K562 (cell line): ENCODE results near the gene SGMS1. TPM values are rescaled to one million over a fixed set of nuclear protein-coding genes. Genes with fewer than 3 reads are reported as not detected.

Experiments used
- ATAC-seq: fragments of 200-7000 bp; cut with Tn5 transposase; 3 replicates; pipeline ENCODE4 v1.9.1; 2020; ENCODE audit warnings: moderate library complexity
- BruUV-seq: library from RNA; stranded (reverse); fragments of 400-500 nt; replicated peaks from 2 replicates; lab custom pipeline; 2021; lab: Mats Ljungman, UMichigan
- CTCF ChIA-PET: fragments of 300-600 bp; formaldehyde crosslinking; extraction: SDS; loops from one replicate; lab custom pipeline; 2021; ENCODE audit warnings: low intra/inter-chr PET ratio; lab: Yijun Ruan, JAX
- POLR2A ChIA-PET: fragments of 300-600, 350-650 bp; sonication (Branson Sonifier 250); formaldehyde crosslinking; extraction: SDS; loops from one replicate; lab custom pipeline; 2021; ENCODE audit warnings: antibody characterized with exemption, inconsistent platforms; lab: Yijun Ruan, JAX
- DNase-seq, 4 experiments: peaks; one replicate each; pipeline versions ENCODE4 v3.0.0 to v3.0.0-alpha.2; 2011 to 2018; ENCODE audit warnings: low spot score in 3 of 4, mixed read lengths in 3 of 4; ENCODE audit errors: extremely low read depth in 1 of 4
- FAIRE-seq: peaks from 2 replicates; lab custom pipeline; 2011; peaks lifted over from hg19 to GRCh38; lab: Jason Lieb, UNC
- H2AFZ ChIP-seq: 2 replicates; pipeline ENCODE4 v1.6.0; 2011; ENCODE audit warnings: low read depth, low read length, control low read depth, inconsistent platforms
- H3K27ac ChIP-seq: fragments of 200-600 bp; 3 replicates; pipeline ENCODE4 v1.8.0; 2011; ENCODE audit warnings: low read depth, mild to moderate bottlenecking, control low read depth, inconsistent platforms, low read length, moderate library complexity, mixed read lengths; ENCODE audit errors: extremely low read depth
- H3K27me3 ChIP-seq, 2 experiments: fragments of 300-600 bp in 1 of 2; 2 replicates in 1 of 2; 3 replicates in 1 of 2; pipeline versions ENCODE4 v1.6.0 to v1.8.0; 2011; ENCODE audit warnings: inconsistent platforms in 2 of 2, low read length in 2 of 2, mild to moderate bottlenecking in 1 of 2, mixed read lengths in 1 of 2, moderate library complexity in 1 of 2; ENCODE audit not compliant: control insufficient read depth in 2 of 2, insufficient read depth in 2 of 2
- H3K36me3 ChIP-seq: fragments of 300-600 bp; 3 replicates; pipeline ENCODE4 v1.8.0; 2011; ENCODE audit warnings: mild to moderate bottlenecking, low read length, inconsistent platforms; ENCODE audit not compliant: control insufficient read depth, insufficient read depth
- H3K4me1 ChIP-seq, 2 experiments: fragments of 200-600 bp in 1 of 2; replicated peaks in 1 of 2; 2 replicates in 1 of 2; 3 replicates in 1 of 2; pipeline versions ENCODE4 v1.5.1 to v1.8.0; 2011; ENCODE audit warnings: inconsistent platforms in 2 of 2, low read length in 2 of 2, mild to moderate bottlenecking in 1 of 2, mixed read lengths in 1 of 2, moderate library complexity in 1 of 2; ENCODE audit not compliant: control insufficient read depth in 2 of 2, insufficient read depth in 2 of 2
- H3K4me2 ChIP-seq: 2 replicates; pipeline ENCODE4 v1.6.1; 2011; ENCODE audit warnings: low read length, control low read depth, inconsistent platforms, mixed read lengths; ENCODE audit not compliant: insufficient read depth
- H3K4me3 ChIP-seq: fragments of 200-600 bp; sonication (generic), shearing (Covaris generic); 2 replicates; pipeline ENCODE4 v1.5.1; 2016; ENCODE audit warnings: control low read depth, inconsistent platforms
- H3K79me2 ChIP-seq: fragments of 200-600 bp; 3 replicates; pipeline ENCODE4 v1.8.0; 2011; ENCODE audit warnings: low read length, inconsistent platforms; ENCODE audit not compliant: control insufficient read depth, insufficient read depth
- H3K9ac ChIP-seq, 2 experiments: 2 replicates each; pipeline versions ENCODE4 v1.6.0 to v1.6.1; 2011; ENCODE audit warnings: low read depth in 2 of 2, low read length in 2 of 2, control low read depth in 1 of 2, inconsistent platforms in 1 of 2, mild to moderate bottlenecking in 1 of 2, mixed read lengths in 1 of 2; ENCODE audit not compliant: insufficient read depth in 1 of 2
- H3K9me1 ChIP-seq: one replicate; pipeline ENCODE4 v1.6.0; 2011; ENCODE audit warnings: inconsistent platforms, mild to moderate bottlenecking, low read length, moderate library complexity; ENCODE audit not compliant: control insufficient read depth, insufficient read depth
- H3K9me3 ChIP-seq: replicated peaks from 2 replicates; pipeline ENCODE4 v1.5.1; 2011; ENCODE audit warnings: low read depth, low read length, inconsistent platforms; ENCODE audit not compliant: control insufficient read depth, insufficient read depth
- H4K20me1 ChIP-seq: replicated peaks from 2 replicates; pipeline ENCODE4 v1.6.1; 2011; ENCODE audit warnings: low read length, inconsistent platforms, mixed read lengths; ENCODE audit not compliant: control insufficient read depth, insufficient read depth
- ARID1B ChIP-seq: fragments of 450-650 bp; IDR thresholded peaks from 2 replicates; pipeline ENCODE4 v1.6.1; 2016; ENCODE audit warnings: antibody characterized with exemption, mild to moderate bottlenecking, inconsistent platforms
- CBFA2T2 ChIP-seq: fragments of 450-650 bp; conservative IDR thresholded peaks from 2 replicates; pipeline ENCODE4 v1.6.1; 2017; ENCODE audit warnings: mild to moderate bottlenecking
- CBFA2T3 ChIP-seq: fragments of 450-650 bp; IDR thresholded peaks from 2 replicates; pipeline ENCODE4 v1.6.1; 2017
- CHD1 ChIP-seq: fragments of 200-600 bp; sonication (generic); IDR thresholded peaks from one replicate; pipeline ENCODE4 v1.6.1; 2012; ENCODE audit warnings: mild to moderate bottlenecking, moderate library complexity, low read length, inconsistent platforms
- DPF2 ChIP-seq: fragments of 450-650 bp; IDR thresholded peaks from 2 replicates; pipeline ENCODE4 v1.6.1; 2016
- EHMT2 ChIP-seq: fragments of 450-650 bp; IDR thresholded peaks from 2 replicates; pipeline ENCODE4 v1.6.1; 2018; ENCODE audit warnings: antibody characterized with exemption
- FOSL1 ChIP-seq: fragments of 200-800 bp; sonication (Bioruptor generic); conservative IDR thresholded peaks from 2 replicates; pipeline ENCODE4 v1.6.1; 2016; ENCODE audit warnings: missing genetic modification characterization, missing compliant biosample characterization
- HDAC2 ChIP-seq: fragments of 450-650 bp; IDR thresholded peaks from 2 replicates; pipeline ENCODE4 v1.6.1; 2016; ENCODE audit warnings: mild to moderate bottlenecking
- HIVEP1 ChIP-seq: fragments of 250-450 bp; sonication (Bioruptor Pico); IDR thresholded peaks from 2 replicates; pipeline ENCODE4 v1.4.0; 2020; ENCODE audit warnings: mild to moderate bottlenecking
- RCOR1 ChIP-seq, 2 experiments: IDR thresholded peaks; 2 replicates each; pipeline ENCODE4 v1.6.1; 2012; ENCODE audit warnings: low read depth in 2 of 2, low read length in 2 of 2, borderline replicate concordance in 1 of 2, improper control_type of control experiment in 1 of 2
- STAT5B ChIP-seq: fragments of 250-450 bp; sonication (Bioruptor Pico); IDR thresholded peaks from 2 replicates; pipeline ENCODE4 v1.8.0; 2021; ENCODE audit warnings: mild to moderate bottlenecking, inconsistent platforms
- SUPT5H ChIP-seq: fragments of 450-650 bp; IDR thresholded peaks from 2 replicates; pipeline ENCODE4 v1.6.1; 2016
- ZBTB40 ChIP-seq, 2 experiments: fragments of 450-650 bp in 1 of 2; sonication (generic) in 1 of 2; formaldehyde crosslinking in 1 of 2; IDR thresholded peaks; 2 replicates each; pipeline versions ENCODE4 v1.7.1 to v1.9.0; 2016 to 2022; ENCODE audit warnings: inconsistent platforms in 1 of 2, mild to moderate bottlenecking in 1 of 2, missing genetic modification reagents in 1 of 2
- WGBS: fragments of 100-300 bp; shearing (Covaris generic); methylation state at CpG from one replicate; pipeline ENCODE4 v1.1.6; 2016; ENCODE audit warnings: low coverage, mixed read lengths; ENCODE audit not compliant: insufficient coverage; ENCODE audit errors: missing lambda C conversion rate; 5-methylcytosine and 5-hydroxymethylcytosine counted together
- in situ Hi-C: fragments of 300-500 bp; cut with MboI; formaldehyde crosslinking; loops from 4 replicates; pipeline ENCODE4 v1.15.0; 2018; ENCODE audit warnings: inconsistent platforms, mixed read lengths
- intact Hi-C: fragments of 100-400 bp; cut with micrococcal nuclease; formaldehyde crosslinking; loops from 2 replicates; pipeline ENCODE4 v1.14.2; 2022
- polyA plus RNA-seq, 8 experiments: library from polyadenylated mRNA; depleted of rRNA in 4 of 8; stranded (reverse) in 5 of 8; unstranded in 3 of 8; fragments of >200 nt; fragmentation: Nextera tagmentation in 2 of 8; fragmentation: Illumina TruSeq in 1 of 8; extraction: Ambion mirVana in 2 of 8; extraction: Trizol in 1 of 8; gene quantifications; 2 replicates each; pipeline versions ENCODE4 v1.2.1 to v1.2.3, GENCODE V29; 2011 to 2014; ENCODE audit warnings: inconsistent platforms in 1 of 8, missing spikeins in 1 of 8
- total RNA-seq, 7 experiments: library from RNA; depleted of rRNA in 6 of 7; stranded (reverse); fragments of >200 nt in 6 of 7; fragmentation: Illumina TruSeq in 2 of 7; extraction: Trizol in 2 of 7; gene quantifications; 2 replicates each; pipeline versions ENCODE4 v1.2.1 to v1.2.3, GENCODE V29; 2011 to 2021; ENCODE audit warnings: low replicate concordance in 1 of 7

The SGMS1 gene
- total and polyA plus RNA-seq, 9 of the 15 experiments (the other 6 are each of a cell fraction or from before 2014, with no cell fraction given): 22.6 to 232 (median 82.2) TPM

DNA sequence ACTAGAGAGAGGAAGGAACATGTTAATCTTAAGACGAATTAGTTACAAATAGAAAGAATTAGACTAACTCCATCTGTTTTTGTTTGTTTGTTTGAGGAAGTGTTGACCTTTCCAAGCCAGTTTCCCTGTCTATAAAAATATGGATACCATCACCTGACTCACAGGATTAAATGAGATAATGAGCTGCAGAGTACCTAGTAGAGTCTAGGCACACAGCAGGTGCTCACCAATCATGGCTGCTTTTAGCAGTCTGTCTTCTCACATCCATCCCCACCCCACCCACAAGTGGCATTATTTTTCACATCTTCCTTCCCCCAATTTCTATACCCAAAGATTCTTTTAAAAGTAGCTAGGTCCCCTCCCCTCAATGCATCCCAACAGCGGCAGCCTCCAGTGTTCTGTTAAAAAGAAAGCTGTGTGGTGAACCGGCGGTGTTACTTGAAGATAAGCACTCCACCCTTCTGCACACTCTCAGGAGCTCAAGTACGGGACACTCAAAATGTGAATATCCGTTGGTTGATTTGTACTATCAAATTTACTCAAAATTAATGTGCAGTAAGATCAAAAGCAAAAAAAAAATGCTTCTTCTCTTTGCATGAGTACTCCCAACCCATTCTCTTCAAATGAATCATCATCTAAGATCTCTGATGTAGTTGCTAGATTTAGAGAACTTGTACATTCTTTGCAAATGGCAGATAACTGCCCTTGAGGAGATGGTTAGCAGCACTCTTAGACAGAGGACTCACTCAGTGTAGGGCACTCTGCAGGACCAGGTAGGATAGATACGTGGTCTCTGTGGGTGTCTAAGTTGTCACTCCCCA, 227.1 kb downstream of the SGMS1 start:
- Histone ChIP-seq H3K36me3 (peaks cover 26% of the 10 kb centered on the region), H3K4me1 (peaks cover 14 to 57% of the 10 kb centered on the region in 2 experiments), H3K27ac (peak overlapping the region; percentile 37; the same call in 1 of the 3 replicates), H3K4me3 (no peak overlapping the region), H3K9me3 (no peaks in the 10 kb centered on the region), H2AFZ (no peak overlapping the region), H3K27me3 (no peaks in the 10 kb centered on the region), H3K9ac (0 out of 4 replicates have a peak overlapping the region, but pooled peaks of 1 of the 2 experiments have one; percentile 13), H3K9me1 (no peaks in the 10 kb centered on the region), H3K79me2 (peaks cover 99% of the 10 kb centered on the region), H3K4me2 (peak overlapping the region; percentile 54), H4K20me1 (peaks cover 62% of the 10 kb centered on the region)
- DNase-seq: peak in 2 of 4 experiments; percentile 37 to 75
- 5% methylated on average over 7 of the region's 7 CpGs for WGBS
- no TSS peak for BruUV-seq
- intact Hi-C loops (loop anchor here (2.0 kb wide), 1 partner anchor 18 kb away; no protein-coding TSS in a partner anchor), in situ Hi-C loops (no loop called here)
- FAIRE-seq: no peak
- ATAC-seq: peak; percentile 79
- POLR2A ChIA-PET: interaction anchor here (0.6 to 4.4 kb wide), 8 partner anchors 9 to 24 kb away, joined by 3 to 23 read pairs (median 5); no protein-coding TSS in a partner anchor
- CTCF ChIA-PET: no interaction called here
- TF ChIP-seq RCOR1 (IDR thresholded peaks at IDR 0.05; ENCODE audit: borderline replicate concordance in 1 of 2, low read depth in 2 of 2, low read length in 2 of 2) (peak in 1 of 2 experiments; percentile 30; a peak in 1 of 4 replicates), HDAC2 (0 out of 2 replicates have a peak, but pooled peaks have one; percentile 20), EHMT2 (peak; percentile 33; the same call in 1 of the 2 replicates), HIVEP1 (CRISPR knock-in tag) (no peak), CBFA2T3 (peak; percentile 52), CHD1 (peak; percentile 53), CBFA2T2 (peak; percentile 34; the same call in 1 of the 2 replicates), ZBTB40 (IDR thresholded peaks at IDR 0.05) (no peak), ZBTB40 (CRISPR knock-in tag; IDR thresholded peaks at IDR 0.05) (no peak), FOSL1 (tag) (peak; percentile 57; the same call in 1 of the 2 replicates), DPF2 (peak; percentile 42; the same call in 1 of the 2 replicates), ARID1B (peak; percentile 38), SUPT5H (no peak), STAT5B (no peak)
